Testis (tissue), 3 donors: ENCODE results near the gene STARD3. TPM values are rescaled to one million over a fixed set of nuclear protein-coding genes. Genes with fewer than 3 reads are reported as not detected.
A peak's percentile ranks its signal among the peaks of the same experiment; 100 is the strongest.

ENCODE experiments used
- DNase-seq: peaks from one replicate; pipeline ENCODE4 v3.0.0-alpha.2; 2019
- H3K27ac ChIP-seq, 2 donors: fragments of 200-600 bp; sonication (generic); one replicate each; pipeline ENCODE4 v1.5.1; 2019
- H3K27me3 ChIP-seq: fragments of 200-600 bp; sonication (generic); one replicate; pipeline ENCODE4 v1.5.1; 2019
- H3K36me3 ChIP-seq: fragments of 200-600 bp; sonication (generic); one replicate; pipeline ENCODE4 v1.5.1; 2017; ENCODE audit warnings: low read depth; ENCODE audit errors: missing control alignments
- H3K4me1 ChIP-seq: fragments of 200-600 bp; sonication (generic); one replicate; pipeline ENCODE4 v1.5.1; 2019
- H3K4me3 ChIP-seq, 2 donors: fragments of 200-600 bp; sonication (generic); one replicate each; pipeline ENCODE4 v1.5.1; 2017 to 2019
- H3K9me3 ChIP-seq: fragments of 200-600 bp; sonication (generic); one replicate; pipeline ENCODE4 v1.5.1; 2017
- CTCF ChIP-seq, 3 experiments: fragments of 450-650 bp in 2 of 3; fragments of 200-600 bp in 1 of 3; sonication (generic) in 1 of 3; IDR thresholded peaks; one replicate each; pipeline ENCODE4 v1.5.1; 2016 to 2019; ENCODE audit warnings: antibody characterized with exemption in 3 of 3, mild to moderate bottlenecking in 2 of 3, moderate library complexity in 1 of 3
- POLR2A ChIP-seq: fragments of 450-650 bp; IDR thresholded peaks from one replicate; pipeline ENCODE4 v1.6.1; 2017; ENCODE audit warnings: antibody characterized with exemption, mild to moderate bottlenecking, moderate library complexity
- WGBS, 2 donors: methylation state at CpG; one replicate each; pipeline ENCODE4 v1.1.5; 2018; 5-methylcytosine and 5-hydroxymethylcytosine counted together
- intact Hi-C: fragments of 100-400 bp; cut with DNase I; formaldehyde crosslinking; loops from one replicate; pipeline ENCODE4 v1.15.1; 2023; ENCODE audit warnings: low total_unique reads
- polyA plus RNA-seq: library from polyadenylated mRNA; stranded (reverse); fragments of 350-450 nt; fragmentation: Illumina TruSeq; extraction: RNeasy Lipid Tissue Mini Kit (QIAGEN cat#74804); gene quantifications from one replicate; pipeline ENCODE4 v1.2.3, GENCODE V29; 2014; ENCODE audit warnings: low read depth, low replicate concordance; ENCODE audit not compliant: insufficient read depth
- total RNA-seq, 2 donors: library from RNA; depleted of rRNA; stranded (reverse); fragments of >200 nt; gene quantifications; one replicate each; pipeline ENCODE4 v1.2.3, GENCODE V29; 2016

STARD3 gene
- total and polyA plus RNA-seq, 3 donors from 2014 or later, result 102 to 352 (median 265) TPM

- TF ChIP-seq CTCF (IDR thresholded peaks at IDR 0.05) (no peak), POLR2A (no peak)
- intact Hi-C loops, result no loop called here
- peaks cover 4% of the 10 kb centered on the region for H3K4me1 ChIP-seq
Observed at GRCh38 chr17:39660397-39661385, 23.7 kb downstream of the STARD3 start.

GRCh38 chr17:39661744-39662541, 25.0 kb downstream of the STARD3 start:
- Histone ChIP-seq H3K36me3 (no peaks in the 10 kb centered on the region), H3K9me3 (no peaks in the 10 kb centered on the region), H3K4me1 (peaks cover 11% of the 10 kb centered on the region), H3K27me3 (no peaks in the 10 kb centered on the region), H3K27ac (no peak overlapping the region), H3K4me3 (no peak overlapping the region)
- intact Hi-C loops, result no loop called here
- TF ChIP-seq POLR2A (no peak), CTCF (IDR thresholded peaks at IDR 0.05) (no peak)
- DNase-seq, result no peak
- WGBS, 2 donors, result 73 to 90% methylated on average over 3 to 8 of the region's 8 CpGs

More at GRCh38 chr17:39660397-39661385, 23.7 kb downstream of the STARD3 start:
- Histone ChIP-seq H3K4me3 (no peak overlapping the region), H3K9me3 (no peaks in the 10 kb centered on the region), H3K36me3 (no peaks in the 10 kb centered on the region), H3K27me3 (no peaks in the 10 kb centered on the region), H3K27ac (peak overlapping the region; percentile 24 to 69)
- DNase-seq, result no peak
- 69 to 85% methylated on average over 21 to 35 of the region's 35 CpGs for WGBS, 2 donors

- DNase-seq, result no peak
- Histone ChIP-seq H3K27me3 (no peaks in the 10 kb centered on the region), H3K9me3 (no peaks in the 10 kb centered on the region), H3K4me1 (peaks cover 19% of the 10 kb centered on the region), H3K27ac (no peak overlapping the region), H3K4me3 (no peak overlapping the region), H3K36me3 (no peaks in the 10 kb centered on the region)
- 89 to 90% methylated on average over 14 to 21 of the region's 22 CpGs for WGBS, 2 donors
- intact Hi-C loops, result no loop called here
- TF ChIP-seq CTCF (IDR thresholded peaks at IDR 0.05) (no peak), POLR2A (no peak)
Observed at GRCh38 chr17:39662551-39663339, 25.8 kb downstream of the STARD3 start.

GRCh38 chr17:39663340-39663687, 26.4 kb downstream of the STARD3 start:
- intact Hi-C loops, result no loop called here
- no peaks in the 10 kb centered on the region for H3K9me3 ChIP-seq
- DNase-seq, result no peak
- WGBS, 2 donors, result 72 to 74% methylated on average over 4 of the region's 4 CpGs
- H3K4me1 ChIP-seq, result peaks cover 23% of the 10 kb centered on the region
- H3K27ac ChIP-seq, result no peak overlapping the region
- no peak overlapping the region for H3K4me3 ChIP-seq
- H3K36me3 ChIP-seq, result no peaks in the 10 kb centered on the region
- no peaks in the 10 kb centered on the region for H3K27me3 ChIP-seq
- TF ChIP-seq POLR2A (no peak), CTCF (IDR thresholded peaks at IDR 0.05) (no peak)
